ENCODE data around the gene NACC1.
A peak's percentile ranks its signal among the peaks of the same experiment; 100 is the strongest.
"Not testable (repeated sequence)": the region's sequence is repeated elsewhere in the genome, so short reads cannot be mapped to it uniquely, and the experiment has no call there.

NACC1 gene

GRCh38 chr19:13135068-13136062 lies 17.3 kb downstream of the NACC1 start:
- H3K4me3 ChIP-seq (replicated peaks in 1 of 2; ENCODE audit: low read depth in 2 of 2, low read length in 2 of 2) = no peak overlapping the region
- no peak for DNase-seq (ENCODE audit: low read depth in 2 of 2)
- TF ChIP-seq, protein P1, sequence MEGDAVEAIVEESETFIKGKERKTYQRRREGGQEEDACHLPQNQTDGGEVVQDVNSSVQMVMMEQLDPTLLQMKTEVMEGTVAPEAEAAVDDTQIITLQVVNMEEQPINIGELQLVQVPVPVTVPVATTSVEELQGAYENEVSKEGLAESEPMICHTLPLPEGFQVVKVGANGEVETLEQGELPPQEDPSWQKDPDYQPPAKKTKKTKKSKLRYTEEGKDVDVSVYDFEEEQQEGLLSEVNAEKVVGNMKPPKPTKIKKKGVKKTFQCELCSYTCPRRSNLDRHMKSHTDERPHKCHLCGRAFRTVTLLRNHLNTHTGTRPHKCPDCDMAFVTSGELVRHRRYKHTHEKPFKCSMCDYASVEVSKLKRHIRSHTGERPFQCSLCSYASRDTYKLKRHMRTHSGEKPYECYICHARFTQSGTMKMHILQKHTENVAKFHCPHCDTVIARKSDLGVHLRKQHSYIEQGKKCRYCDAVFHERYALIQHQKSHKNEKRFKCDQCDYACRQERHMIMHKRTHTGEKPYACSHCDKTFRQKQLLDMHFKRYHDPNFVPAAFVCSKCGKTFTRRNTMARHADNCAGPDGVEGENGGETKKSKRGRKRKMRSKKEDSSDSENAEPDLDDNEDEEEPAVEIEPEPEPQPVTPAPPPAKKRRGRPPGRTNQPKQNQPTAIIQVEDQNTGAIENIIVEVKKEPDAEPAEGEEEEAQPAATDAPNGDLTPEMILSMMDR (IDR thresholded peaks at IDR 0.05; ENCODE audit: low read depth, low read length) = no peak

DNA sequence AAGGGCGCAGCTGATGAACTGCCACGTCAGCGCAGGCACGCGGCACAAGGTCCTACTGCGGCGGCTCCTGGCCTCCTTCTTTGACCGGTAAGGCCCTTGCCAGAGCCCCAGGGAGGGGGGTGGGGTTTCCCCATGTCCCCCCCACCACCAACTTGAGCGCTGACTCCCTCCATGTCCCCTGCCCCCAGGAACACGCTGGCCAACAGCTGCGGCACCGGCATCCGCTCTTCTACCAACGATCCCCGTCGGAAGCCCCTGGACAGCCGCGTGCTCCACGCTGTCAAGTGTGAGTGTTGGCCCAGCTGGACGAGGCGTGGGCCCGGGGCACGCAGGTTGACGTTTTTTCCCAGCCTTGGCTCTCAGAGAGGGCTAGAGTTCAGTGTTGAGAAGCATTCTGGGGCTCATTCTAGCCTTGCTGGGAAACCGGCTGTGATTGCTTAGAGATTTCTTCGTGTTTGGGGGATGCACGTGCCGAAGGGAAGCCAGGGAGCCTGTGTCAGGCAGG lies 19.3 kb downstream of the NACC1 start:
- TF ChIP-seq, protein P1 (IDR thresholded peaks at IDR 0.05; ENCODE audit: low read depth, low read length) = no peak
- no peak overlapping the region for H3K4me3 ChIP-seq (replicated peaks in 1 of 2; ENCODE audit: low read depth in 2 of 2, low read length in 2 of 2)
- no peak for DNase-seq (ENCODE audit: low read depth in 2 of 2)

- DNase-seq (ENCODE audit: low read depth in 2 of 2) = no peak
- H3K4me3 ChIP-seq (replicated peaks in 1 of 2; ENCODE audit: low read depth in 2 of 2, low read length in 2 of 2) = no peak overlapping the region
- TF ChIP-seq, protein P1 (IDR thresholded peaks at IDR 0.05; ENCODE audit: low read depth, low read length) = no peak
Measured at GRCh38 chr19:13138171-13138915, 20.3 kb downstream of the NACC1 start.

- no peak overlapping the region for H3K4me3 ChIP-seq (replicated peaks in 1 of 2; ENCODE audit: low read depth in 2 of 2, low read length in 2 of 2)
- TF ChIP-seq, protein P1 (IDR thresholded peaks at IDR 0.05; ENCODE audit: low read depth, low read length) = no peak
- no peak for DNase-seq (ENCODE audit: low read depth in 2 of 2)
Measured at GRCh38 chr19:13138916-13139198, 20.8 kb downstream of the NACC1 start.

- no peak overlapping the region for H3K4me3 ChIP-seq (replicated peaks in 1 of 2; ENCODE audit: low read depth in 2 of 2, low read length in 2 of 2)
- TF ChIP-seq, protein P1 (IDR thresholded peaks at IDR 0.05; ENCODE audit: low read depth, low read length) = no peak
- no peak for DNase-seq (ENCODE audit: low read depth in 2 of 2)
Measured at GRCh38 chr19:13139633-13140311, 21.7 kb downstream of the NACC1 start.

- H3K4me3 ChIP-seq (replicated peaks in 1 of 2; ENCODE audit: low read depth in 2 of 2, low read length in 2 of 2) = no peak overlapping the region
- peak; percentile 57 to 79 for DNase-seq (ENCODE audit: low read depth in 2 of 2)
- TF ChIP-seq, protein P1 (IDR thresholded peaks at IDR 0.05; ENCODE audit: low read depth, low read length) = no peak
Measured at GRCh38 chr19:13146763-13147563, 28.9 kb downstream of the NACC1 start.

- H3K4me3 ChIP-seq (replicated peaks in 1 of 2; ENCODE audit: low read depth in 2 of 2, low read length in 2 of 2) = peak overlapping the region; percentile 82 to 93
- not testable (repeated sequence) for DNase-seq (ENCODE audit: low read depth in 2 of 2)
Measured at GRCh38 chr19:13149173-13149627, 31.1 kb downstream of the NACC1 start.
